Peyer's patch (tissue), 4 donors: ENCODE measurements around the gene TUBA3D.
"Not testable (repeated sequence)": the region's sequence is repeated elsewhere in the genome, so short reads cannot be mapped to it uniquely, and the experiment has no call there.

Experiments used
- POLR2A ChIP-seq, 2 donors: fragments of 450-650 bp; IDR thresholded peaks; one replicate each; pipeline ENCODE4 v1.5.1; 2017; ENCODE audit warnings: antibody characterized with exemption in 2 of 2, mild to moderate bottlenecking in 2 of 2, moderate library complexity in 2 of 2
- TF ChIP-seq, protein P1 (sequence below), 6 experiments: fragments of 450-650 bp in 4 of 6; fragments of 200-600 bp in 2 of 6; sonication (generic) in 1 of 6; IDR thresholded peaks; one replicate each; pipeline ENCODE4 v1.5.1; 2017 to 2019; ENCODE audit warnings: antibody characterized with exemption in 6 of 6, mild to moderate bottlenecking in 3 of 6, moderate library complexity in 1 of 6

DNA sequence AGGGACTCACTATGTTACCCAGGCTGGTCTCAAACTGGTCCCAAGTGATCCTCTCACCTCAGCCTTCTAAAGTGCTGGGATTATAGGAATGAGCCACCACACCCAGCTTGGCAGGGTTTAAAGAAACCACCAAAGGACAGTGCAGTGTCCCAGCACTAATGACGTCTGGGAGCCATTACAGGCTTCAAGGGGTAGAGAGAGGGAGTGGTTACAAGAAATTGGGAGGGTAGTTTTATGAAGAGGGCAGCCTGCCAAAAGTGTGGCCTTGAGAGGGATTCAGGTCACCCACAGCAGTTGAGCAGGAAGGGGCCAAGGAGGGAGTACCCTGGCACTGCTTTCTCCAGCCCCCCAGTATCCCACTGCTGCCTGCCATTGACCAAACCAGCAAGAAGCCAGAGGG, 1.3 kb downstream of the TUBA3D start:
- TF ChIP-seq, protein P1, sequence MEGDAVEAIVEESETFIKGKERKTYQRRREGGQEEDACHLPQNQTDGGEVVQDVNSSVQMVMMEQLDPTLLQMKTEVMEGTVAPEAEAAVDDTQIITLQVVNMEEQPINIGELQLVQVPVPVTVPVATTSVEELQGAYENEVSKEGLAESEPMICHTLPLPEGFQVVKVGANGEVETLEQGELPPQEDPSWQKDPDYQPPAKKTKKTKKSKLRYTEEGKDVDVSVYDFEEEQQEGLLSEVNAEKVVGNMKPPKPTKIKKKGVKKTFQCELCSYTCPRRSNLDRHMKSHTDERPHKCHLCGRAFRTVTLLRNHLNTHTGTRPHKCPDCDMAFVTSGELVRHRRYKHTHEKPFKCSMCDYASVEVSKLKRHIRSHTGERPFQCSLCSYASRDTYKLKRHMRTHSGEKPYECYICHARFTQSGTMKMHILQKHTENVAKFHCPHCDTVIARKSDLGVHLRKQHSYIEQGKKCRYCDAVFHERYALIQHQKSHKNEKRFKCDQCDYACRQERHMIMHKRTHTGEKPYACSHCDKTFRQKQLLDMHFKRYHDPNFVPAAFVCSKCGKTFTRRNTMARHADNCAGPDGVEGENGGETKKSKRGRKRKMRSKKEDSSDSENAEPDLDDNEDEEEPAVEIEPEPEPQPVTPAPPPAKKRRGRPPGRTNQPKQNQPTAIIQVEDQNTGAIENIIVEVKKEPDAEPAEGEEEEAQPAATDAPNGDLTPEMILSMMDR (IDR thresholded peaks at IDR 0.05) = not testable (repeated sequence)
- TF ChIP-seq POLR2A (IDR thresholded peaks at IDR 0.05) = not testable (repeated sequence)
